HTERT RPE-1 (cell line): ENCODE measurements around the gene MRPL48.
"Not testable (repeated sequence)": the region's sequence is repeated elsewhere in the genome, so short reads cannot be mapped to it uniquely, and the experiment has no call there.

Experiments used
- in situ Hi-C: fragments of 300-500 bp; cut with MboI; formaldehyde crosslinking; loops from 4 replicates; pipeline ENCODE4 v1.14.3; 2020; ENCODE audit warnings: low sequenced_read_pairs

MRPL48 gene

GRCh38 chr11:73779084-73779902 is 8.4 kb upstream of the MRPL48 start:
- in situ Hi-C loops = no loop called here

GRCh38 chr11:73781303-73781702 is 6.4 kb upstream of the MRPL48 start:
- in situ Hi-C loops = no loop called here

- in situ Hi-C loops = no loop called here
These were observed 4.1 kb upstream of the MRPL48 start for GRCh38 chr11:73783483-73784020.

- in situ Hi-C loops = no loop called here
These were observed 3.5 kb upstream of the MRPL48 start for GRCh38 chr11:73784080-73784634.

GRCh38 chr11:73784734-73785133 is 2.9 kb upstream of the MRPL48 start:
- in situ Hi-C loops = no loop called here

GRCh38 chr11:73785467-73785866 is 2.2 kb upstream of the MRPL48 start:
- in situ Hi-C loops = not testable (repeated sequence)

GRCh38 chr11:73787051-73787642 is 527 bp upstream of the MRPL48 start:
- in situ Hi-C loops = no loop called here

GRCh38 chr11:73789279-73789670 is 1.6 kb downstream of the MRPL48 start:
- in situ Hi-C loops = no loop called here

GRCh38 chr11:73792584-73792983 is 4.9 kb downstream of the MRPL48 start:
- in situ Hi-C loops = no loop called here

- in situ Hi-C loops = no loop called here
These were observed 8.4 kb downstream of the MRPL48 start for GRCh38 chr11:73795925-73796632.

GRCh38 chr11:73797457-73797856 is 9.8 kb downstream of the MRPL48 start:
- in situ Hi-C loops = no loop called here

- in situ Hi-C loops = no loop called here
These were observed 12.7 kb downstream of the MRPL48 start for GRCh38 chr11:73800276-73800806.

GRCh38 chr11:73801136-73801535 is 13.5 kb downstream of the MRPL48 start:
- in situ Hi-C loops = no loop called here

GRCh38 chr11:73804712-73805111 is 17.0 kb downstream of the MRPL48 start:
- in situ Hi-C loops = no loop called here

- in situ Hi-C loops = no loop called here
These were observed 20.4 kb downstream of the MRPL48 start for GRCh38 chr11:73808052-73808451.

- in situ Hi-C loops = no loop called here
These were observed 23.0 kb downstream of the MRPL48 start for GRCh38 chr11:73810637-73811036.

- in situ Hi-C loops = no loop called here
These were observed 24.6 kb downstream of the MRPL48 start for GRCh38 chr11:73812234-73812633.

- in situ Hi-C loops = no loop called here
These were observed 27.1 kb downstream of the MRPL48 start for GRCh38 chr11:73814812-73815211.

GRCh38 chr11:73818846-73819245 is 31.2 kb downstream of the MRPL48 start:
- in situ Hi-C loops = no loop called here

- in situ Hi-C loops = no loop called here
These were observed 42.6 kb downstream of the MRPL48 start for GRCh38 chr11:73830261-73830660.

GRCh38 chr11:73833067-73833466 is 45.4 kb downstream of the MRPL48 start:
- in situ Hi-C loops = no loop called here
